Smooth muscle cell (in vitro differentiated cells): Measurements from ENCODE around the gene SLC7A6. TPM values are rescaled to one million over a fixed set of nuclear protein-coding genes. Genes with fewer than 3 reads are reported as not detected.

Experiments used
- DNase-seq: peaks from one replicate; lab custom pipeline; 2025; ENCODE audit not compliant: unreplicated experiment; lab: John Stamatoyannopoulos, UW
- H2AFZ ChIP-seq: fragments of 200-600 bp; sonication (generic); 2 replicates; pipeline ENCODE4 v1.6.0; 2016; ENCODE audit warnings: antibody characterized with exemption, low read depth, mild to moderate bottlenecking
- H3F3A ChIP-seq: fragments of 200-600 bp; sonication (generic); 2 replicates; pipeline ENCODE4 v1.6.0; 2017; ENCODE audit warnings: antibody characterized with exemption, low read depth
- H3K27ac ChIP-seq: fragments of 200-600 bp; sonication (generic); 2 replicates; pipeline ENCODE4 v1.5.1; 2016; ENCODE audit warnings: low read depth, mild to moderate bottlenecking
- H3K27me3 ChIP-seq: fragments of 200-600 bp; sonication (generic); 2 replicates; pipeline ENCODE4 v1.6.1; 2016; ENCODE audit warnings: low read depth, mild to moderate bottlenecking
- H3K36me3 ChIP-seq: fragments of 200-600 bp; sonication (generic); 2 replicates; pipeline ENCODE4 v1.5.1; 2016; ENCODE audit warnings: low read depth
- H3K4me1 ChIP-seq: fragments of 200-600 bp; sonication (generic); 2 replicates; pipeline ENCODE4 v1.5.1; 2016; ENCODE audit warnings: low read depth
- H3K4me2 ChIP-seq: fragments of 200-600 bp; sonication (generic); 2 replicates; pipeline ENCODE4 v1.6.0; 2016; ENCODE audit warnings: mild to moderate bottlenecking
- H3K4me3 ChIP-seq: fragments of 200-600 bp; sonication (generic); 2 replicates; pipeline ENCODE4 v1.5.1; 2016; ENCODE audit warnings: mild to moderate bottlenecking
- H3K79me2 ChIP-seq: fragments of 200-600 bp; sonication (generic); 2 replicates; pipeline ENCODE4 v1.6.0; 2016; ENCODE audit warnings: low read depth, mild to moderate bottlenecking
- H3K9ac ChIP-seq: fragments of 200-600 bp; sonication (generic); 2 replicates; pipeline ENCODE4 v1.6.0; 2016; ENCODE audit warnings: low read depth
- H3K9me3 ChIP-seq: fragments of 200-600 bp; sonication (generic); replicated peaks from 2 replicates; pipeline ENCODE4 v1.5.1; 2016; ENCODE audit warnings: low read depth
- H4K20me1 ChIP-seq: fragments of 200-600 bp; sonication (generic); 2 replicates; pipeline ENCODE4 v1.6.0; 2016; ENCODE audit warnings: low read depth
- WGBS: methylation state at CpG from one replicate; pipeline ENCODE4 v1.1.7; 2016; ENCODE audit warnings: low lambda C conversion rate; 5-methylcytosine and 5-hydroxymethylcytosine counted together
- polyA plus RNA-seq: library from polyadenylated mRNA; unstranded; fragments of >200 nt; fragmentation: Nextera tagmentation; extraction: Ambion mirVana; gene quantifications from 2 replicates; pipeline ENCODE4 v1.2.1, GENCODE V29; 2016
- total RNA-seq: library from RNA; depleted of rRNA; stranded (reverse); fragments of >200 nt; gene quantifications from 2 replicates; pipeline ENCODE4 v1.2.3, GENCODE V29; 2014
- TF ChIP-seq, protein P1 (sequence below): fragments of 200-600 bp; sonication (generic); IDR thresholded peaks from 2 replicates; pipeline ENCODE4 v1.5.1; 2017; ENCODE audit warnings: borderline replicate concordance, mild to moderate bottlenecking, antibody characterized with exemption; ENCODE audit not compliant: insufficient read depth, poor library complexity, severe bottlenecking

The SLC7A6 gene
- total and polyA plus RNA-seq, 2 experiments from 2014 or later: 11.4 to 16.5 TPM

- H2AFZ ChIP-seq: no peak overlapping the region
- no peaks in the 10 kb centered on the region for H3K27me3 ChIP-seq
- peaks cover 4% of the 10 kb centered on the region for H3K4me1 ChIP-seq
- 90% methylated on average over 9 of the region's 9 CpGs for WGBS
- no peak overlapping the region for H3K4me2 ChIP-seq
- H3K79me2 ChIP-seq: no peaks in the 10 kb centered on the region
- H3K9me3 ChIP-seq: no peaks in the 10 kb centered on the region
- H4K20me1 ChIP-seq: no peaks in the 10 kb centered on the region
- no peak for DNase-seq
- H3K4me3 ChIP-seq: no peak overlapping the region
- H3K9ac ChIP-seq: no peak overlapping the region
- no peaks in the 10 kb centered on the region for H3F3A ChIP-seq
- no peaks in the 10 kb centered on the region for H3K36me3 ChIP-seq
- TF ChIP-seq, protein P1, sequence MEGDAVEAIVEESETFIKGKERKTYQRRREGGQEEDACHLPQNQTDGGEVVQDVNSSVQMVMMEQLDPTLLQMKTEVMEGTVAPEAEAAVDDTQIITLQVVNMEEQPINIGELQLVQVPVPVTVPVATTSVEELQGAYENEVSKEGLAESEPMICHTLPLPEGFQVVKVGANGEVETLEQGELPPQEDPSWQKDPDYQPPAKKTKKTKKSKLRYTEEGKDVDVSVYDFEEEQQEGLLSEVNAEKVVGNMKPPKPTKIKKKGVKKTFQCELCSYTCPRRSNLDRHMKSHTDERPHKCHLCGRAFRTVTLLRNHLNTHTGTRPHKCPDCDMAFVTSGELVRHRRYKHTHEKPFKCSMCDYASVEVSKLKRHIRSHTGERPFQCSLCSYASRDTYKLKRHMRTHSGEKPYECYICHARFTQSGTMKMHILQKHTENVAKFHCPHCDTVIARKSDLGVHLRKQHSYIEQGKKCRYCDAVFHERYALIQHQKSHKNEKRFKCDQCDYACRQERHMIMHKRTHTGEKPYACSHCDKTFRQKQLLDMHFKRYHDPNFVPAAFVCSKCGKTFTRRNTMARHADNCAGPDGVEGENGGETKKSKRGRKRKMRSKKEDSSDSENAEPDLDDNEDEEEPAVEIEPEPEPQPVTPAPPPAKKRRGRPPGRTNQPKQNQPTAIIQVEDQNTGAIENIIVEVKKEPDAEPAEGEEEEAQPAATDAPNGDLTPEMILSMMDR: no peak
- no peak overlapping the region for H3K27ac ChIP-seq
Observed at GRCh38 chr16:68242926-68243858, 21.1 kb upstream of the SLC7A6 start.

- H3K27ac ChIP-seq: no peak overlapping the region
- H3K9me3 ChIP-seq: no peaks in the 10 kb centered on the region
- H3K9ac ChIP-seq: peak overlapping the region; percentile 42
- no peaks in the 10 kb centered on the region for H3K36me3 ChIP-seq
- H3K79me2 ChIP-seq: no peaks in the 10 kb centered on the region
- 18% methylated on average over 20 of the region's 20 CpGs for WGBS
- DNase-seq: no peak
- peaks cover 4% of the 10 kb centered on the region for H3K4me1 ChIP-seq
- TF ChIP-seq, protein P1: no peak
- no peaks in the 10 kb centered on the region for H3K27me3 ChIP-seq
- peak overlapping the region; percentile 86 for H3K4me3 ChIP-seq
- peak overlapping the region; percentile 92 for H3K4me2 ChIP-seq
- H2AFZ ChIP-seq: peak overlapping the region; percentile 81
- no peaks in the 10 kb centered on the region for H4K20me1 ChIP-seq
- H3F3A ChIP-seq: no peaks in the 10 kb centered on the region
Observed at GRCh38 chr16:68244481-68244902, 19.8 kb upstream of the SLC7A6 start.

- H3K9ac ChIP-seq: peak within 1 kb of the TSS; percentile 67
- H3K27ac ChIP-seq: no peak within 1 kb of the TSS
- H3K9me3 ChIP-seq: no peaks in the 10 kb centered on the region
- no peaks in the 10 kb centered on the region for H3K36me3 ChIP-seq
- H2AFZ ChIP-seq: peak within 1 kb of the TSS; percentile 81
- no peaks in the 10 kb centered on the region for H3F3A ChIP-seq
- no peaks in the 10 kb centered on the region for H3K79me2 ChIP-seq
- peaks cover 4% of the 10 kb centered on the region for H3K4me1 ChIP-seq
- TF ChIP-seq, protein P1: no peak
- 2% methylated on average over 68 of the region's 75 CpGs for WGBS
- H3K4me2 ChIP-seq: peak within 1 kb of the TSS; percentile 92
- H3K4me3 ChIP-seq: peak within 1 kb of the TSS; percentile 86
- peak; percentile 87 for DNase-seq
- H4K20me1 ChIP-seq: no peaks in the 10 kb centered on the region
- no peaks in the 10 kb centered on the region for H3K27me3 ChIP-seq
Observed at GRCh38 chr16:68244903-68245853, 19.1 kb upstream of the SLC7A6 start, which contains the start of gene PLA2G15. TSS of gene PLA2G15 (plus strand) at chr16:68245373. CDS start at chr16:68245427, 54 bp downstream.
